Kidney (tissue), 14 donors: ENCODE results near the gene CDK14. TPM values are rescaled to one million over a fixed set of nuclear protein-coding genes. Genes with fewer than 3 reads are reported as not detected.

Source experiments
- DNase-seq, 5 donors: peaks; one replicate each; pipeline ENCODE4 v3.0.0-alpha.2; 2013 to 2020
- FAIRE-seq: peaks from 2 replicates; lab custom pipeline; 2012; peaks lifted over from hg19 to GRCh38; lab: Jason Lieb, UNC
- H3K27ac ChIP-seq, 2 donors: one replicate each; pipeline ENCODE4 v1.7.0; 2013; ENCODE audit warnings: low read depth in 2 of 2, low read length in 2 of 2, inconsistent platforms in 1 of 2
- H3K27me3 ChIP-seq: one replicate; pipeline ENCODE4 v1.7.1; 2013; ENCODE audit warnings: low read length, inconsistent platforms; ENCODE audit not compliant: control insufficient read depth, insufficient read depth
- H3K36me3 ChIP-seq, 3 donors: one replicate each; pipeline versions ENCODE4 v1.7.0 to v1.7.1; 2013; ENCODE audit warnings: low read length in 3 of 3, control low read depth in 1 of 3, inconsistent platforms in 1 of 3; ENCODE audit not compliant: insufficient read depth in 3 of 3, control insufficient read depth in 2 of 3
- H3K4me1 ChIP-seq, 3 donors: one replicate each; pipeline versions ENCODE4 v1.7.0 to v1.7.1; 2013; ENCODE audit warnings: low read length in 3 of 3, inconsistent platforms in 1 of 3, low read depth in 1 of 3; ENCODE audit not compliant: control insufficient read depth in 2 of 3, insufficient read depth in 2 of 3
- H3K4me3 ChIP-seq, 3 donors: one replicate each; pipeline versions ENCODE4 v1.7.0 to v1.8.1; 2013; ENCODE audit warnings: low read length in 3 of 3, control low read depth in 1 of 3, inconsistent platforms in 1 of 3
- H3K9ac ChIP-seq, 3 donors: one replicate each; pipeline versions ENCODE4 v1.7.0 to v1.7.1; 2013; ENCODE audit warnings: low read length in 3 of 3, control low read depth in 1 of 3, inconsistent platforms in 1 of 3
- H3K9me3 ChIP-seq, 3 donors: one replicate each; pipeline versions ENCODE4 v1.7.0 to v1.7.1; 2013; ENCODE audit warnings: low read length in 3 of 3, control low read depth in 1 of 3, inconsistent platforms in 1 of 3; ENCODE audit not compliant: control insufficient read depth in 2 of 3, insufficient read depth in 1 of 3
- intact Hi-C: fragments of 100-400 bp; cut with DNase I; formaldehyde crosslinking; loops from one replicate; pipeline ENCODE4 v1.11.1; 2022
- polyA plus RNA-seq: library from polyadenylated mRNA; stranded (reverse); fragments of 350-450 nt; fragmentation: Illumina TruSeq; extraction: RNeasy Lipid Tissue Mini Kit (QIAGEN cat#74804); gene quantifications from one replicate; pipeline ENCODE4 v1.2.3, GENCODE V29; 2014; ENCODE audit warnings: low read depth, low replicate concordance; ENCODE audit not compliant: insufficient read depth
- total RNA-seq: library from RNA; stranded (reverse); fragmentation: NEBNext Ultra II Directional; extraction: Animal tissue kit (Norgen Biotek cat#: 25700); gene quantifications from one replicate; pipeline ENCODE4 v1.2.1, GENCODE V29; 2021
- TF ChIP-seq, protein P1 (sequence below): IDR thresholded peaks from 3 replicates; pipeline ENCODE4 v1.5.1; 2012; ENCODE audit warnings: mild to moderate bottlenecking, moderate library complexity, borderline replicate concordance; ENCODE audit not compliant: insufficient read depth; ENCODE audit errors: extremely low read depth
- donor health status: control.
- donor health status: control.
- donor health status: control.
- donor health status: control.
- donor health status: control.
- donor health status: DM: yes; HTN: yes; CAD: no.
- donor health status: Normal renal cell carcinoma (clear cell type).

CDK14 gene
- total and polyA plus RNA-seq, 2 donors from 2014 or later = 11.9 to 33.9 TPM

DNA sequence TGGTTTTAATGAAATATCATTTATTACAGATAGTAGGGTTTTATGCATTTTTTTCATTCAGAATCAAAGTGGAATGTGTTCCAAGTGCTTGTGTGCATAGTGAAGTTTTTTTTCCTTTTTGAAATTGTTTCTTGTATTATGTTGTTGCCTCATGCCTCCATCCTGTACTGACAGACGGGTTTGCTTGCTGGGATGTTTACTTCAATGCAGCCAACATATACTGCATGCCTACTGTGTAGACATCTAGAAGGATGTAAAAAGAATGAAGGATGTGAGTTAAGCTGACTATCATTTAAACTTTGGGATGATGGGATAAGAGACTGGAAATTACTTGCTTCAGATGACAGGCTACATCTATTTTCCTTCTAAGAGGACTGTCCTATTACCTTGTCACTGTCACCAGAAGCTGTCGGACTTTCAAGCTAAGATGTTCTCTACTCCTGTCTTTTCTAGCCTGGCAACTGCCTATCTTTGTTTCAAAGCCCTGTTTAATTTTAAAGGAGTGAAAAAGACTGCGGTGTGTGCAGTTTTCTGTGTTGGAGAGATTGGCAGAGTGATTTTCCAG is 243.7 kb downstream of the CDK14 start:
- DNase-seq (no peak), FAIRE-seq (no peak)
- H3K4me1 ChIP-seq = no peaks in the 10 kb centered on the region
- no peak overlapping the region for H3K9ac ChIP-seq
- peaks cover 0 to 2% (median 0%) of the 10 kb centered on the region in 3 donors for H3K36me3 ChIP-seq
- TF ChIP-seq, protein P1, sequence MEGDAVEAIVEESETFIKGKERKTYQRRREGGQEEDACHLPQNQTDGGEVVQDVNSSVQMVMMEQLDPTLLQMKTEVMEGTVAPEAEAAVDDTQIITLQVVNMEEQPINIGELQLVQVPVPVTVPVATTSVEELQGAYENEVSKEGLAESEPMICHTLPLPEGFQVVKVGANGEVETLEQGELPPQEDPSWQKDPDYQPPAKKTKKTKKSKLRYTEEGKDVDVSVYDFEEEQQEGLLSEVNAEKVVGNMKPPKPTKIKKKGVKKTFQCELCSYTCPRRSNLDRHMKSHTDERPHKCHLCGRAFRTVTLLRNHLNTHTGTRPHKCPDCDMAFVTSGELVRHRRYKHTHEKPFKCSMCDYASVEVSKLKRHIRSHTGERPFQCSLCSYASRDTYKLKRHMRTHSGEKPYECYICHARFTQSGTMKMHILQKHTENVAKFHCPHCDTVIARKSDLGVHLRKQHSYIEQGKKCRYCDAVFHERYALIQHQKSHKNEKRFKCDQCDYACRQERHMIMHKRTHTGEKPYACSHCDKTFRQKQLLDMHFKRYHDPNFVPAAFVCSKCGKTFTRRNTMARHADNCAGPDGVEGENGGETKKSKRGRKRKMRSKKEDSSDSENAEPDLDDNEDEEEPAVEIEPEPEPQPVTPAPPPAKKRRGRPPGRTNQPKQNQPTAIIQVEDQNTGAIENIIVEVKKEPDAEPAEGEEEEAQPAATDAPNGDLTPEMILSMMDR = no peak
- peaks cover 0 to 8% (median 0%) of the 10 kb centered on the region in 3 donors for H3K9me3 ChIP-seq
- intact Hi-C loops = no loop called here
- H3K4me3 ChIP-seq = no peak overlapping the region
- no peak overlapping the region for H3K27ac ChIP-seq
- H3K27me3 ChIP-seq = no peaks in the 10 kb centered on the region

DNA sequence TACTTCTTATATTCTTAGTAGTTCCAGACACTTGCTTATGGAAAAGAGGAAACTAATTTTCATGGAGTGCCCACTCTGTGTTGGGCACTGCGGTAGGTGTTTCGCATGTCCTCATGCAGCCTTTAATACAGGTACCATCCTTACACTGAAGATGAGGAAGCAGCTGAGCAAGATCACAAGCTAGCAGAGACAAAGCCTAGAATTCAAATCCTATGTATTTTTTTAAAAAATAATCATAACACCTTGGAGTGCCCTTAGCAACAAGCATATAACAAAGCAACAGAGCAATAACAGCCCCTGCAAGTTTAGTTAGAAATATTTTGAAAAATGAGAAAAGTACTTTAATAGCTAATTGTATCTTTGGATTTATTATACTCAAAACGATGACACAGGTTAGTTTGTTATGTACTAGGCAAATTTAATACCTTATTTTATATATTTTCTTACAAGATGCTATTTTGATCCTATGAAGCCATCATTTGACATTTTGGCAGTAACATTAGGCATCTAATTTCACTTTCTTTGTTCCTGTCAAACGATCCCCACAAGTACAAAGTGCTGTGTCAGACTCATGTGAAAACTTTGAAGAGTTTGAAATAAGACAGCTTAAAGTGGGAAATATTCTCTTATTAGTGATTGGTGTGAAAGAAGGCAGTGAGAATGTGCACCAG is 245.8 kb downstream of the CDK14 start:
- Histone ChIP-seq H3K4me3 (no peak overlapping the region), H3K9me3 (peaks cover 0 to 8% (median 0%) of the 10 kb centered on the region in 3 donors), H3K9ac (no peak overlapping the region), H3K27me3 (no peaks in the 10 kb centered on the region), H3K4me1 (no peaks in the 10 kb centered on the region), H3K27ac (no peak overlapping the region), H3K36me3 (peaks cover 0 to 2% (median 0%) of the 10 kb centered on the region in 3 donors)
- FAIRE-seq (no peak), DNase-seq (no peak)
- TF ChIP-seq, protein P1 = no peak
- intact Hi-C loops = no loop called here

DNA sequence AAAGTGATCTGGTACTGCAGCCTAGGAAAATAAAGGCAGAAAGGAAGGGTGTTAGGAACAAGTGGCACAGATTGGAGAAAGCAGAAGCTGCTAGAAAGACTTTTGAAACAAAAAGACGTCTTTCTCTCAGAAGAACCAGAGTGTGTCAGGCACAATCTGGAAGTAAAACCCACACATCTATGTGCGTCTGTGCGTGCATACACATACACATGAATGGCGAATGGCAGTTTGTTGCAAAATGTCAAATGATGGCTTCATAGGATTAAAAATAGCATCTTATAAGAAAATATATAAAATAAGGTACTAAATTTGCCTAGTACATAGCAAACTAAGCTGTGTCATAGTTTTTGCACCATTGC is 246.3 kb downstream of the CDK14 start:
- Histone ChIP-seq H3K4me3 (no peak overlapping the region), H3K4me1 (no peaks in the 10 kb centered on the region), H3K36me3 (peaks cover 0 to 2% (median 0%) of the 10 kb centered on the region in 3 donors), H3K27me3 (no peaks in the 10 kb centered on the region), H3K9ac (no peak overlapping the region), H3K27ac (no peak overlapping the region), H3K9me3 (peaks cover 0 to 8% (median 0%) of the 10 kb centered on the region in 3 donors)
- FAIRE-seq (no peak), DNase-seq (no peak)
- TF ChIP-seq, protein P1 = no peak
- intact Hi-C loops = no loop called here
